Brain microvascular endothelial cell (primary cell): ENCODE data around the gene EMC8.

Experiments
- DNase-seq: peaks from one replicate; pipeline ENCODE4 v3.0.0-alpha.2; 2020
- H3K27ac ChIP-seq: fragments of 250-450 bp; sonication (Bioruptor Pico); 2 replicates; pipeline ENCODE4 v1.5.1; 2020; ENCODE audit warnings: mild to moderate bottlenecking, moderate library complexity
- H3K27me3 ChIP-seq: fragments of 250-450 bp; sonication (Bioruptor Pico); replicated peaks from 2 replicates; pipeline ENCODE4 v1.5.1; 2020; ENCODE audit warnings: mild to moderate bottlenecking
- H3K36me3 ChIP-seq: fragments of 250-450 bp; sonication (Bioruptor Pico); replicated peaks from 2 replicates; pipeline ENCODE4 v1.5.1; 2020; ENCODE audit warnings: mild to moderate bottlenecking
- H3K4me3 ChIP-seq: 2 replicates; pipeline ENCODE4 v1.5.1; 2011; ENCODE audit warnings: low read depth, mild to moderate bottlenecking, control low read depth, low read length, moderate library complexity
- in situ Hi-C: cut with HindIII; loops from 2 replicates; pipeline ENCODE4 v1.10.0; 2017; ENCODE audit warnings: low sequenced_read_pairs, low pct_ligation_motif_present
- TF ChIP-seq, protein P1 (sequence below): IDR thresholded peaks from 2 replicates; pipeline ENCODE4 v1.5.1; 2011; ENCODE audit warnings: low read depth, mild to moderate bottlenecking, moderate library complexity, low read length, control low read depth, inconsistent platforms; ENCODE audit errors: missing control alignments

EMC8 gene

DNA sequence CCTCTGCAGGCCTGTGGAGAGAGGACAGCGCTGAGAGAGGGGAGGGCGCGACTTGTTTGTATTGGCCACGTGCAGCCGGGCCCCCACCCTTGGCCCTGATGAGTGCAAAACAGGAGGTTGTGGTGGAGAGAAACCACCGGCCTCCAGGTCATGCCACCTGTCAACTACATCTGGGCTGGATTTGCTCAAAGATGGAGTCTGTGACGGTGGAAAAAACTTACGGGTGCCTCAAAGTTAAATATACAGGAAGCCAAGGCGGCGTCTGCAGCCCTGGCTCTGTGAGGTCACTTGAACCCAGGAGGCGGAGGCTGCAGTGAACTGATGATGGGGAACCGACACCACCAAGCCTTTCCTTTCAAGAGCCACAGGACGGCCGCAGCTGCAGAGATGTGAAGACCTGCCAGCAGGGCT is 64.1 kb downstream of the EMC8 start:
- in situ Hi-C loops, result no loop called here
- no peak overlapping the region for H3K27ac ChIP-seq
- TF ChIP-seq, protein P1, sequence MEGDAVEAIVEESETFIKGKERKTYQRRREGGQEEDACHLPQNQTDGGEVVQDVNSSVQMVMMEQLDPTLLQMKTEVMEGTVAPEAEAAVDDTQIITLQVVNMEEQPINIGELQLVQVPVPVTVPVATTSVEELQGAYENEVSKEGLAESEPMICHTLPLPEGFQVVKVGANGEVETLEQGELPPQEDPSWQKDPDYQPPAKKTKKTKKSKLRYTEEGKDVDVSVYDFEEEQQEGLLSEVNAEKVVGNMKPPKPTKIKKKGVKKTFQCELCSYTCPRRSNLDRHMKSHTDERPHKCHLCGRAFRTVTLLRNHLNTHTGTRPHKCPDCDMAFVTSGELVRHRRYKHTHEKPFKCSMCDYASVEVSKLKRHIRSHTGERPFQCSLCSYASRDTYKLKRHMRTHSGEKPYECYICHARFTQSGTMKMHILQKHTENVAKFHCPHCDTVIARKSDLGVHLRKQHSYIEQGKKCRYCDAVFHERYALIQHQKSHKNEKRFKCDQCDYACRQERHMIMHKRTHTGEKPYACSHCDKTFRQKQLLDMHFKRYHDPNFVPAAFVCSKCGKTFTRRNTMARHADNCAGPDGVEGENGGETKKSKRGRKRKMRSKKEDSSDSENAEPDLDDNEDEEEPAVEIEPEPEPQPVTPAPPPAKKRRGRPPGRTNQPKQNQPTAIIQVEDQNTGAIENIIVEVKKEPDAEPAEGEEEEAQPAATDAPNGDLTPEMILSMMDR, result no peak
- no peak overlapping the region for H3K4me3 ChIP-seq
- H3K36me3 ChIP-seq, result no peaks in the 10 kb centered on the region
- H3K27me3 ChIP-seq, result no peaks in the 10 kb centered on the region
- DNase-seq, result no peak

DNA sequence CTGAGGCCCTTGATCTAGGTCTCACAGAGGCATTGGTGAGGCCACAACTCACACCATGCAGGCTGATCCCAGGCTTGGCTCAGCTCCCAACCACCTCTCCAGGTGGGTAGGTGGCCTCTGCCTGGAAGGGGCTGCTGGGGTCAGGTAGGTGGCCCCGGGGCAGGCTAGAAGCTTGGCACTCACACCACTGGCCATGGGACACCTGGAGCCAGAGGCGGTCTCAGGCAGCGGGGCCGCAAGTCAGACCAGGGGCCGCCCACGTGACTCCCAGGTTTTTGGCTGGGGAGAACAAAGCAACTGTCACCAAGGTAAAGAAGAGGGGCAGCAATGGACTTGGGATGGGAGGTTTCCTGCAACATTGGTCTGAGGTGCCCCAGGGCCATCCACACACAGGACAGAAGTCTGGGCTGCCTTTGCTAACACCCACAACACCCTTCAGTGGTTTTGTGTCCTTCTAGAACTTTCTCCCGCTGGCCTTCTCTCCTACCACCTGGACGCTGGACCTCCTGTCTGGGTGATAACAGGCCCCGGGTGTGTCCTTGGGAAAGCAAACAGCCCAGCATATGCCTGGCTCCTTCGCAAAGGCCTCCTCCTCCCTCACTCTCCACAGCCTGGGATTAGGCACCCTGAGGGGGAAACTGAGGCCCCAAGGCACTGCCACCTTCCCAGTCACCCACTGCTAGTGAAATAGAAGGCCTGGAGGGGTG is 64.9 kb downstream of the EMC8 start:
- Histone ChIP-seq H3K27me3 (no peaks in the 10 kb centered on the region), H3K27ac (no peak overlapping the region), H3K4me3 (no peak overlapping the region), H3K36me3 (no peaks in the 10 kb centered on the region)
- DNase-seq, result no peak
- TF ChIP-seq, protein P1, result no peak
- in situ Hi-C loops, result no loop called here

DNA sequence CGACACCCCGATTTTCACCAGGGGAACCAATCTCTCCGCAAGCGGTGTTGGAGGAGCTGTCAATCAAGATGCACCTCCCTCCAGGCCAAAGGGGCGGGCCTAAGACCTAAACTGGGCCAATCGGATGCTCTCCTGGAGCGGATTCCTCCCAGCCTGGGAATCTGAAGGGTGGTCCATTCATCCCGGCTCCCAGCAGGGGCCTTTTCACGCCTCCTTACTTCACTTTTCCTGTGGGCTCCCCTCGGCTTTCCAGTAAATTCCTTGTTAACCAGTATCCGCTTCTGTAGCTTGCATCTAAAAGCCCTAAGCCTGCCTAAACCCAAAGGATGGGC is 65.5 kb downstream of the EMC8 start:
- H3K4me3 ChIP-seq, result no peak overlapping the region
- in situ Hi-C loops, result no loop called here
- TF ChIP-seq, protein P1, result no peak
- no peaks in the 10 kb centered on the region for H3K27me3 ChIP-seq
- peak; percentile 32 for DNase-seq
- H3K36me3 ChIP-seq, result no peaks in the 10 kb centered on the region
- H3K27ac ChIP-seq, result no peak overlapping the region

DNA sequence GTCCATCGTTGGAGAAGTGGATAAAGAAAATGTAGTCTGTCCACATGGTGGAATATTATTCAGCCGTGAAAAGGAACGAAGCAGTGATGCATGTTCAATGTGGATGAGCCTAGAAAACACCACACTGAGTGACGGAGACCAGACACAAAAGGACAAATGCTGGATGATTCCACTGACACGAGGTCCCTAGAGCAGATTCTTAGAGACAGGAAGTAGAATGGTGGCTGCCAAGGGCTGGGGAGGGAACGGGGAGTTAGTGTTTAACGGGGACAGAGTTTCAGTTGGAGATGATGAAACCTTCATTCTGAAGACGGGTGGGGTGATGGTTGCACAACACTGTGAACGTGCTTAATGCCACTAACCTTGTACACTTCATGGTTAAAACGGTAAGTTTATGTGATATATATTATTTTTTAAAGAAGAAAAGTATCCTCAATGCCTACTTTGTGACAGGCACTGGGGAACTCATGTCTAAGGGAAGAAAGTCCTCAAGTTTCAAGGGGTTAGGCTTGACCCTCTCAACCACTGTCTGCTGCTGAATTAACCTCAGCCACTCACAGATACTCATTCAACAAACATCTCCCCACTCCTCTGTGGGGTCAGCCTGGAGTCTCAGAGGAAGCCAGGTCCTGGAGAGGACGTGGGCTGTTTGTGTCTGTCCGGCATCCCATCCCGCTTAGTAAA is 66.0 kb downstream of the EMC8 start:
- Histone ChIP-seq H3K27ac (no peak overlapping the region), H3K27me3 (no peaks in the 10 kb centered on the region), H3K36me3 (no peaks in the 10 kb centered on the region), H3K4me3 (no peak overlapping the region)
- no peak for DNase-seq
- TF ChIP-seq, protein P1, result no peak
- in situ Hi-C loops, result no loop called here

DNA sequence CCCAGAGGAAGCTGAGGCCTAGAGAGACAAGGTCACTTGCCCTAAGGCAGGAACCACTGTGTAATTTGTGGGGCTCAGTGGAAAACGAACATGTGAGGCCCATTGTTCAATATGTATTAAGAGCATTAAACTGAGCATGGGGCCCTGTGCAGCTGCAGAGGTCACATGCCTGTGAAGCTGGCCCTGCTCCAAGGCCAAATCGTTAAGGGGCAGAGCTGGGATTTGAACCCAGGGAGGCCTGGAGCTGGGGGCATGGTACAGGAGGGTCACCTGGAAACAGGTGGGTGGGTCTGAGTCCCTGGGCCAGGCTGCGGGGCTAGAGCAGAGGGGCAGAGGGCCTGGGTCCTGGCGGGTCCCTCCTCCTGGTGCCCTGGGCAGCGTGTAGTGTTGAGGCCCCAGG is 68.2 kb downstream of the EMC8 start:
- Histone ChIP-seq H3K27ac (no peak overlapping the region), H3K36me3 (no peaks in the 10 kb centered on the region), H3K27me3 (no peaks in the 10 kb centered on the region), H3K4me3 (no peak overlapping the region)
- DNase-seq, result no peak
- in situ Hi-C loops, result no loop called here
- TF ChIP-seq, protein P1, result no peak

DNA sequence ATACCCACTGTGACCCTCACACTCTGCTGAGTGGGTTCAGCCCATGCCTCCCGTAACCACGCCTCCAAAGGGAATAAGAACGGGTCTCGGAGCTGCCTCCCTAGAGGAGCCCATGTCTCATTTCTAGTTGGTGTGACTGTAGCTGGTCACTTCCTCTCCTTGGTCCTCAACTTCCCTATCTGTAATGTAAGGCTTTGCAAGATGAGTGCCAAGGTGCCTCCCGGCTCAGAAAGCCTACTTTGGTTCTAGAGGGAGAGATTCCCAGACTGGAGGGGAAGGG is 69.2 kb downstream of the EMC8 start:
- Histone ChIP-seq H3K36me3 (no peaks in the 10 kb centered on the region), H3K27me3 (no peaks in the 10 kb centered on the region), H3K4me3 (no peak overlapping the region), H3K27ac (no peak overlapping the region)
- TF ChIP-seq, protein P1, result no peak
- no peak for DNase-seq
- in situ Hi-C loops, result no loop called here
